DLD1 (cell line): ENCODE measurements around the gene SLC49A3.
"Not testable (repeated sequence)": the region's sequence is repeated elsewhere in the genome, so short reads cannot be mapped to it uniquely, and the experiment has no call there.

Experiments used
- in situ Hi-C: cut with HindIII; loops from 2 replicates; pipeline ENCODE4 v1.10.0; 2017; ENCODE audit warnings: low sequenced_read_pairs

The SLC49A3 gene

GRCh38 chr4:681736-682451, 7.1 kb downstream of the SLC49A3 start:
- in situ Hi-C loops = no loop called here

- in situ Hi-C loops = no loop called here
Measured at GRCh38 chr4:680928-681645, 7.9 kb downstream of the SLC49A3 start.

- in situ Hi-C loops = no loop called here
Measured at GRCh38 chr4:680551-680927, 8.4 kb downstream of the SLC49A3 start.

- in situ Hi-C loops = no loop called here
Measured at GRCh38 chr4:680091-680490, 8.9 kb downstream of the SLC49A3 start.

- in situ Hi-C loops = no loop called here
Measured at GRCh38 chr4:679629-680028, 9.3 kb downstream of the SLC49A3 start.

- in situ Hi-C loops = no loop called here
Measured at GRCh38 chr4:679104-679481, 9.9 kb downstream of the SLC49A3 start.

GRCh38 chr4:678331-679103, 10.4 kb downstream of the SLC49A3 start:
- in situ Hi-C loops = no loop called here

- in situ Hi-C loops = no loop called here
Measured at GRCh38 chr4:677431-678293, 11.3 kb downstream of the SLC49A3 start.

GRCh38 chr4:676871-677235, 12.1 kb downstream of the SLC49A3 start:
- in situ Hi-C loops = no loop called here

- in situ Hi-C loops = no loop called here
Measured at GRCh38 chr4:675980-676870, 12.7 kb downstream of the SLC49A3 start.

- in situ Hi-C loops = no loop called here
Measured at GRCh38 chr4:675036-675882, 13.7 kb downstream of the SLC49A3 start.

GRCh38 chr4:674172-675035, 14.5 kb downstream of the SLC49A3 start, which contains the start of the genes ATP5ME and MYL5:
ATP5ME (minus strand) TSS chr4:674276; CDS start chr4:674247, 29 bp downstream.
MYL5 (plus strand) TSS chr4:674542; CDS start chr4:678027, 3,485 bp downstream.
- in situ Hi-C loops = no loop called here

- in situ Hi-C loops = no loop called here
Measured at GRCh38 chr4:673349-674091, 15.4 kb downstream of the SLC49A3 start.

GRCh38 chr4:671769-672168, 17.2 kb downstream of the SLC49A3 start:
- in situ Hi-C loops = no loop called here

- in situ Hi-C loops = not testable (repeated sequence)
Measured at GRCh38 chr4:669806-670559, 19.0 kb downstream of the SLC49A3 start.

GRCh38 chr4:668219-668618, 20.7 kb downstream of the SLC49A3 start:
- in situ Hi-C loops = not testable (repeated sequence)

- in situ Hi-C loops = no loop called here
Measured at GRCh38 chr4:667545-667925, 21.4 kb downstream of the SLC49A3 start.
